A549 (cell line): Measurements from ENCODE around the gene MOXD1. TPM values are rescaled to one million over a fixed set of nuclear protein-coding genes. Genes with fewer than 3 reads are reported as not detected.

Experiments
- ATAC-seq, 2 experiments: fragments of 200-7000 bp in 1 of 2; fragments of >200 bp in 1 of 2; cut with Nextera tagmentation in 1 of 2; cut with Tn5 transposase in 1 of 2; 3 replicates each; pipeline versions ENCODE4 v1.8.0 to v1.9.1; 2018 to 2020; ENCODE audit warnings: mild to moderate bottlenecking in 1 of 2, moderate library complexity in 1 of 2
- CTCF ChIA-PET: fragments of 300-600 bp; sonication (Branson Sonifier 250); formaldehyde crosslinking; extraction: SDS; loops from one replicate; lab custom pipeline; 2021; ENCODE audit warnings: antibody characterized with exemption, inconsistent platforms; lab: Yijun Ruan, JAX
- POLR2A ChIA-PET: fragments of 350-600 bp; formaldehyde crosslinking; extraction: SDS; loops from one replicate; lab custom pipeline; 2021; ENCODE audit warnings: antibody characterized with exemption, inconsistent platforms; lab: Yijun Ruan, JAX
- DNase-seq, 2 experiments: peaks; one replicate each; pipeline versions ENCODE4 v3.0.0 to v3.0.0-alpha.2; 2011 to 2016; ENCODE audit warnings: low read depth in 1 of 2, low spot score in 1 of 2
- FAIRE-seq: peaks from 2 replicates; lab custom pipeline; 2011; peaks lifted over from hg19 to GRCh38; lab: Jason Lieb, UNC
- H3K27ac ChIP-seq, 2 experiments: fragments of >200 bp; sonication (Bioruptor Twin); formaldehyde crosslinking; 3 replicates each; pipeline ENCODE4 v1.5.1; 2016 to 2017
- H3K4me1 ChIP-seq: fragments of >200 bp; sonication (Bioruptor Twin); formaldehyde crosslinking; 3 replicates; pipeline ENCODE4 v1.6.1; 2016
- H3K4me2 ChIP-seq: fragments of >200 bp; sonication (Bioruptor Twin); formaldehyde crosslinking; 3 replicates; pipeline ENCODE4 v1.6.1; 2016
- H3K4me3 ChIP-seq: fragments of >200 bp; sonication (Bioruptor Twin); formaldehyde crosslinking; 3 replicates; pipeline ENCODE4 v1.5.1; 2016
- H3K9me3 ChIP-seq: fragments of >200 bp; sonication (Bioruptor Twin); formaldehyde crosslinking; 3 replicates; pipeline ENCODE4 v1.6.1; 2016
- CBX2 ChIP-seq: fragments of 200-600 bp; sonication (generic); IDR thresholded peaks from 2 replicates; pipeline ENCODE4 v1.6.1; 2016; ENCODE audit warnings: low read depth, mild to moderate bottlenecking, borderline replicate concordance
- CEBPB ChIP-seq, 2 experiments: fragments of >200 bp in 1 of 2; sonication (Bioruptor Twin) in 1 of 2; formaldehyde crosslinking in 1 of 2; IDR thresholded peaks; 2 replicates each; pipeline ENCODE4 v1.6.1; 2012 to 2016
- CHD2 ChIP-seq: fragments of 150-350 bp; IDR thresholded peaks from 2 replicates; pipeline ENCODE4 v1.6.1; 2014; ENCODE audit warnings: low read length; ENCODE audit not compliant: partially characterized antibody
- EHMT2 ChIP-seq: fragments of 200-600 bp; sonication (generic); IDR thresholded peaks from 2 replicates; pipeline ENCODE4 v1.6.1; 2016; ENCODE audit warnings: antibody characterized with exemption, low read depth, mild to moderate bottlenecking, moderate library complexity
- ESRRA ChIP-seq: fragments of 150-350 bp; IDR thresholded peaks from 2 replicates; pipeline ENCODE4 v1.6.1; 2014; ENCODE audit warnings: mild to moderate bottlenecking, low read length, borderline replicate concordance
- FOSB ChIP-seq: fragments of 250-450 bp; sonication (Bioruptor Pico); IDR thresholded peaks from 2 replicates; pipeline ENCODE4 v1.5.0; 2020; ENCODE audit warnings: mild to moderate bottlenecking, moderate library complexity
- FOSL2 ChIP-seq, 2 experiments: fragments of 450-650 bp in 1 of 2; fragments of >200 bp in 1 of 2; sonication (Bioruptor Twin) in 1 of 2; formaldehyde crosslinking; IDR thresholded peaks; 2 replicates each; pipeline versions ENCODE4 v1.5.0 to v1.6.1; 2016 to 2020; ENCODE audit warnings: mild to moderate bottlenecking in 1 of 2, moderate library complexity in 1 of 2
- FOXS1 ChIP-seq: fragments of 250-450 bp; sonication (Bioruptor Pico); IDR thresholded peaks from 2 replicates; pipeline ENCODE4 v1.5.0; 2020; ENCODE audit warnings: mild to moderate bottlenecking, moderate library complexity
- GATA3 ChIP-seq: IDR thresholded peaks from 2 replicates; pipeline ENCODE4 v1.6.1; 2012; ENCODE audit warnings: borderline replicate concordance
- HMGXB4 ChIP-seq: fragments of 250-450 bp; sonication (Bioruptor Pico); IDR thresholded peaks from 2 replicates; pipeline ENCODE4 v1.5.0; 2021; ENCODE audit warnings: mild to moderate bottlenecking, moderate library complexity, borderline replicate concordance
- HOXA7 ChIP-seq: fragments of 250-450 bp; sonication (Bioruptor Pico); IDR thresholded peaks from 2 replicates; pipeline ENCODE4 v1.5.0; 2020; ENCODE audit warnings: mild to moderate bottlenecking, moderate library complexity
- HOXB13 ChIP-seq: fragments of 250-450 bp; sonication (Bioruptor Pico); IDR thresholded peaks from 2 replicates; pipeline ENCODE4 v1.5.0; 2020; ENCODE audit warnings: low read depth, mild to moderate bottlenecking, moderate library complexity
- JUNB ChIP-seq: fragments of >200 bp; sonication (Bioruptor Twin); formaldehyde crosslinking; IDR thresholded peaks from 2 replicates; pipeline ENCODE4 v1.6.1; 2016
- KDM5A ChIP-seq: fragments of 200-600 bp; sonication (generic); IDR thresholded peaks from 2 replicates; pipeline ENCODE4 v1.6.1; 2016; ENCODE audit warnings: antibody characterized with exemption, mild to moderate bottlenecking
- MAX ChIP-seq: IDR thresholded peaks from 2 replicates; pipeline ENCODE4 v1.6.1; 2012
- MYC ChIP-seq: IDR thresholded peaks from 2 replicates; pipeline ENCODE4 v1.6.1; 2012; ENCODE audit warnings: mild to moderate bottlenecking, inconsistent platforms, low read length, improper control_type of control experiment, borderline replicate concordance
- NPAS2 ChIP-seq: fragments of 250-450 bp; sonication (Bioruptor Pico); IDR thresholded peaks from 2 replicates; pipeline ENCODE4 v1.8.0; 2022; ENCODE audit warnings: mild to moderate bottlenecking, moderate library complexity, borderline replicate concordance
- POLR2AphosphoS2 ChIP-seq: conservative IDR thresholded peaks from 2 replicates; pipeline ENCODE4 v1.6.1; 2012; ENCODE audit warnings: low read length, improper control_type of control experiment, inconsistent platforms
- RAD21 ChIP-seq, 2 experiments: fragments of >200 bp in 1 of 2; sonication (Bioruptor Twin) in 1 of 2; formaldehyde crosslinking in 1 of 2; IDR thresholded peaks in 1 of 2; conservative IDR thresholded peaks in 1 of 2; 2 replicates in 1 of 2; 3 replicates in 1 of 2; pipeline ENCODE4 v1.6.1; 2012 to 2018; ENCODE audit warnings: inconsistent platforms in 1 of 2
- RARB ChIP-seq: fragments of 250-450 bp; sonication (Bioruptor Pico); IDR thresholded peaks from 2 replicates; pipeline ENCODE4 v1.8.0; 2021; ENCODE audit warnings: mild to moderate bottlenecking, moderate library complexity
- REST ChIP-seq: fragments of 200-600 bp; sonication (generic); IDR thresholded peaks from 2 replicates; pipeline ENCODE4 v1.6.1; 2016; ENCODE audit warnings: antibody characterized with exemption, mild to moderate bottlenecking, moderate library complexity
- RNF2 ChIP-seq: fragments of 200-600 bp; sonication (generic); IDR thresholded peaks from 2 replicates; pipeline ENCODE4 v1.6.1; 2016; ENCODE audit warnings: low read depth, mild to moderate bottlenecking, antibody characterized with exemption, moderate library complexity, borderline replicate concordance
- SMC3 ChIP-seq: fragments of >200 bp; sonication (Bioruptor Twin); formaldehyde crosslinking; IDR thresholded peaks from 3 replicates; pipeline ENCODE4 v1.6.1; 2018; ENCODE audit warnings: inconsistent platforms
- TFCP2L1 ChIP-seq: fragments of 250-450 bp; sonication (Bioruptor Pico); IDR thresholded peaks from 2 replicates; pipeline ENCODE4 v1.5.0; 2021; ENCODE audit warnings: mild to moderate bottlenecking
- USF2 ChIP-seq: fragments of 450-650 bp; IDR thresholded peaks from 2 replicates; pipeline ENCODE4 v1.6.1; 2014; ENCODE audit warnings: antibody characterized with exemption
- ZNF302 ChIP-seq: fragments of 250-450 bp; sonication (Bioruptor Pico); IDR thresholded peaks from 2 replicates; pipeline ENCODE4 v1.9.0; 2021; ENCODE audit warnings: inconsistent platforms, mild to moderate bottlenecking, moderate library complexity
- WGBS: methylation state at CpG from one replicate; pipeline ENCODE4 v1.1.6; 2017; ENCODE audit errors: missing lambda C conversion rate; 5-methylcytosine and 5-hydroxymethylcytosine counted together
- polyA plus RNA-seq, 4 experiments: library from polyadenylated mRNA; depleted of rRNA in 3 of 4; stranded (reverse); fragments of >200 nt; fragmentation: RNase III in 1 of 4; extraction: RNeasy Plus Mini Kit Qiagen cat#74134 plus additional on column Dnase treatment in 1 of 4; gene quantifications; 2 replicates in 3 of 4; 3 replicates in 1 of 4; pipeline ENCODE4 v1.2.3, GENCODE V29; 2011 to 2017

MOXD1 gene
- polyA plus RNA-seq, 2 of the 4 experiments (the other 2 are of a cell fraction) = 1.4 to 2.4 TPM

- H3K4me3 ChIP-seq = no peak overlapping the region
- ChIA-PET POLR2A (no interaction called here), CTCF (no interaction called here)
- DNase-seq = no peak
- no peak overlapping the region for H3K27ac ChIP-seq
- H3K4me1 ChIP-seq = no peaks in the 10 kb centered on the region
- 94% methylated on average over 1 of the region's 1 CpG for WGBS
- FAIRE-seq = no peak
- H3K9me3 ChIP-seq = no peaks in the 10 kb centered on the region
- TF ChIP-seq NPAS2 (CRISPR knock-in tag) (no peak), CHD2 (no peak), REST (no peak), FOSL2 (IDR thresholded peaks at IDR 0.05) (no peak), FOSL2 (CRISPR knock-in tag; IDR thresholded peaks at IDR 0.05) (no peak), CEBPB (IDR thresholded peaks at IDR 0.05) (no peak), FOSB (CRISPR knock-in tag) (no peak), POLR2AphosphoS2 (no peak), CBX2 (no peak), KDM5A (no peak), TFCP2L1 (CRISPR knock-in tag) (no peak), JUNB (no peak), HOXA7 (no peak), ESRRA (no peak), SMC3 (no peak), RNF2 (no peak)
- ATAC-seq = no peak
- no peak overlapping the region for H3K4me2 ChIP-seq
These were observed 53.0 kb downstream of the MOXD1 start for GRCh38 chr6:132348231-132348630.

GRCh38 chr6:132344811-132345210, 56.5 kb downstream of the MOXD1 start:
- Histone ChIP-seq H3K4me3 (no peak overlapping the region), H3K4me1 (no peaks in the 10 kb centered on the region), H3K4me2 (no peak overlapping the region), H3K27ac (no peak overlapping the region), H3K9me3 (no peaks in the 10 kb centered on the region)
- no peak for ATAC-seq
- ChIA-PET POLR2A (no interaction called here), CTCF (no interaction called here)
- DNase-seq = no peak
- WGBS = 49% methylated on average over 4 of the region's 5 CpGs
- TF ChIP-seq GATA3 (no peak), RARB (no peak), ZNF302 (CRISPR knock-in tag) (no peak), CBX2 (no peak), CEBPB (IDR thresholded peaks at IDR 0.05) (no peak), HMGXB4 (CRISPR knock-in tag) (no peak), RAD21 (conservative IDR thresholded peaks at IDR 0.05 in 1 of 2, IDR thresholded peaks at IDR 0.05 in 1 of 2) (no peak), EHMT2 (no peak), HOXB13 (CRISPR knock-in tag) (no peak), FOXS1 (CRISPR knock-in tag) (no peak), MYC (no peak), ESRRA (no peak), MAX (no peak), USF2 (no peak)
- no peak for FAIRE-seq
